Measurements from ENCODE around the gene ATP1A1. TPM values are rescaled to one million over a fixed set of nuclear protein-coding genes. Genes with fewer than 3 reads are reported as not detected.

ATP1A1 gene
- total RNA-seq, 1 experiment from 2014 or later = 239 TPM

DNA sequence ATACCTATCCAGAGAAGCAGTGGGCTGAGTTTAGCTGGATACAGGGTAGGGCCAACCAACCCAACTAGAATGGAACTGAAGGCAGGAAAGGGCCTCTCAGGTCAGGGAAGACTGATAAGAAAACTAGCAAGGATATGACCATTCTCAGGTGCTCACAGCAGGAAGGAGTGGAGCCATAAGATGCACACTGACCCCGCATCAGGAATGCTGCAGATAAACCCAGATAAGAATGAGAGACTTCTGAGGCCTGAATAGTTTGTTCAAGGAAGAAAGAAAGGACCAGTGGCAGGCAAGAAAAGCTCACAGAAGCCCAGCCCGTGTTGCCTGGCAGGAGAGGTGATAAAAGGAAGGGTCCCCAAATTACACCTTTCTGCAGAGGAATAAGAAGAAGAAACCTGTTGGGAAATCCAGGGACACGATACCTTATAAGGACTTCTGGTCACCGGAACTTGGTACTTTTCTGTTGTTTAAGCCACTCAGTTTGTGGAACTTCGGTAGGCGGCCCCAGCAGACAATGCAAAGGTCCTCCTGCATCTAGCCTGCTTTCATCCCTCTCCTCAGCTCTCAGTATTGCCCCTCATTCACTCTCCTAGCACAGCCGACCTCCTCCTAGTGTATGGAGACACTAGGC lies 58.9 kb downstream of the ATP1A1 start:
- Mint-ChIP-seq H3K4me3 (no peak overlapping the region), H3K27me3 (ENCODE audit: low read depth) (peaks cover 4% of the 10 kb centered on the region), H3K36me3 (ENCODE audit: insufficient read depth in 1 of 3, low read depth in 3 of 3) (no peaks in the 10 kb centered on the region), H3K27ac (no peak overlapping the region), H3K9me3 (no peaks in the 10 kb centered on the region), H3K4me1 (peaks cover 7 to 8% of the 10 kb centered on the region in 2 experiments; a peak in 3 of 4 replicates)
- Histone ChIP-seq H3K4me2 (ENCODE audit: insufficient read depth, insufficient read length, low read length) (no peak overlapping the region), H3K79me2 (ENCODE audit: insufficient read depth, low read length) (no peaks in the 10 kb centered on the region), H2BK5ac (ENCODE audit: insufficient read length, low read length) (no peak overlapping the region), H3K56ac (ENCODE audit: insufficient read length, low read depth, low read length) (no peak overlapping the region), H3K4me1 (ENCODE audit: insufficient read depth, low read length) (no peaks in the 10 kb centered on the region), H4K91ac (ENCODE audit: insufficient read length, low read depth, low read length) (no peak overlapping the region), H4K8ac (replicated peaks; ENCODE audit: insufficient read length, low read depth, low read length) (no peak overlapping the region), H4K20me1 (ENCODE audit: control insufficient read depth, insufficient read depth, insufficient read length) (no peaks in the 10 kb centered on the region), H2AK5ac (ENCODE audit: insufficient read length, low read length) (no peak overlapping the region), H3K23me2 (ENCODE audit: insufficient read length, low read depth, low read length, poor library complexity, severe bottlenecking) (no peaks in the 10 kb centered on the region), H2BK20ac (ENCODE audit: low read depth, low read length, poor library complexity, severe bottlenecking) (no peak overlapping the region), H3K23ac (ENCODE audit: insufficient read length, low read depth, low read length) (no peak overlapping the region), H2BK15ac (ENCODE audit: low read depth, low read length) (no peak overlapping the region), H2BK120ac (ENCODE audit: low read depth, low read length, poor library complexity, severe bottlenecking) (no peak overlapping the region), H3K27me3 (ENCODE audit: insufficient read depth, low read length) (no peaks in the 10 kb centered on the region), H2BK12ac (ENCODE audit: insufficient read length, low read depth, low read length) (no peak overlapping the region), H4K5ac (ENCODE audit: insufficient read length, low read depth, low read length) (no peak overlapping the region), H3K79me1 (ENCODE audit: insufficient read depth, low read depth, low read length, poor library complexity, severe bottlenecking) (no peaks in the 10 kb centered on the region), H3K27ac (ENCODE audit: insufficient read length, low read depth, low read length) (no peak overlapping the region), H3K4ac (ENCODE audit: low read depth, low read length) (no peak overlapping the region), H3T11ph (ENCODE audit: low read length) (no peak overlapping the region), H3K18ac (ENCODE audit: insufficient read length, low read depth, low read length) (no peak overlapping the region), H3K9me3 (ENCODE audit: control insufficient read depth, low read depth, low read length) (no peaks in the 10 kb centered on the region), H2AFZ (ENCODE audit: low read length) (no peak overlapping the region), H3K14ac (ENCODE audit: insufficient read depth, low read length) (no peak overlapping the region), H3K9ac (ENCODE audit: extremely low read depth, insufficient read length, low read length) (no peak overlapping the region)
- DNase-seq = no peak
- TF ChIP-seq, protein P1, sequence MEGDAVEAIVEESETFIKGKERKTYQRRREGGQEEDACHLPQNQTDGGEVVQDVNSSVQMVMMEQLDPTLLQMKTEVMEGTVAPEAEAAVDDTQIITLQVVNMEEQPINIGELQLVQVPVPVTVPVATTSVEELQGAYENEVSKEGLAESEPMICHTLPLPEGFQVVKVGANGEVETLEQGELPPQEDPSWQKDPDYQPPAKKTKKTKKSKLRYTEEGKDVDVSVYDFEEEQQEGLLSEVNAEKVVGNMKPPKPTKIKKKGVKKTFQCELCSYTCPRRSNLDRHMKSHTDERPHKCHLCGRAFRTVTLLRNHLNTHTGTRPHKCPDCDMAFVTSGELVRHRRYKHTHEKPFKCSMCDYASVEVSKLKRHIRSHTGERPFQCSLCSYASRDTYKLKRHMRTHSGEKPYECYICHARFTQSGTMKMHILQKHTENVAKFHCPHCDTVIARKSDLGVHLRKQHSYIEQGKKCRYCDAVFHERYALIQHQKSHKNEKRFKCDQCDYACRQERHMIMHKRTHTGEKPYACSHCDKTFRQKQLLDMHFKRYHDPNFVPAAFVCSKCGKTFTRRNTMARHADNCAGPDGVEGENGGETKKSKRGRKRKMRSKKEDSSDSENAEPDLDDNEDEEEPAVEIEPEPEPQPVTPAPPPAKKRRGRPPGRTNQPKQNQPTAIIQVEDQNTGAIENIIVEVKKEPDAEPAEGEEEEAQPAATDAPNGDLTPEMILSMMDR (conservative IDR thresholded peaks at IDR 0.05) = no peak
- WGBS (ENCODE audit: extremely low coverage, insufficient read length, low lambda C conversion rate) = no CpG with 5 or more reads among the region's 7 CpGs

Data from H9 (cell line).